ENCODE data around the gene NEUROD4.
A peak's percentile ranks its signal among the peaks of the same experiment; 100 is the strongest.

NEUROD4 gene

GRCh38 chr12:54996205-54996604, 23.6 kb upstream of the NEUROD4 start:
- FAIRE-seq (no peak), DNase-seq (ENCODE audit: insufficient read length, low spot score) (no peak)

GRCh38 chr12:54997929-54998522, 21.7 kb upstream of the NEUROD4 start:
- DNase-seq (ENCODE audit: insufficient read length, low spot score) (no peak), FAIRE-seq (no peak)

GRCh38 chr12:54998958-54999510, 20.7 kb upstream of the NEUROD4 start:
- FAIRE-seq, result peak; percentile 79
- DNase-seq (ENCODE audit: insufficient read length, low spot score), result no peak

- DNase-seq (ENCODE audit: insufficient read length, low spot score) (no peak), FAIRE-seq (no peak)
These were observed 18.4 kb upstream of the NEUROD4 start for GRCh38 chr12:55001198-55001868.

GRCh38 chr12:55002355-55002754, 17.4 kb upstream of the NEUROD4 start:
- FAIRE-seq (no peak), DNase-seq (ENCODE audit: insufficient read length, low spot score) (no peak)

- FAIRE-seq, result no peak
- DNase-seq (ENCODE audit: insufficient read length, low spot score), result no peak
These were observed 10.7 kb upstream of the NEUROD4 start for GRCh38 chr12:55008944-55009585.

- no peak for FAIRE-seq
- no peak for DNase-seq (ENCODE audit: insufficient read length, low spot score)
These were observed 2.3 kb upstream of the NEUROD4 start for GRCh38 chr12:55017416-55017925.

- DNase-seq (ENCODE audit: insufficient read length, low spot score) (no peak), FAIRE-seq (no peak)
These were observed 4.8 kb downstream of the NEUROD4 start for GRCh38 chr12:55024575-55024974.

- FAIRE-seq, result no peak
- DNase-seq (ENCODE audit: insufficient read length, low spot score), result no peak
These were observed 5.7 kb downstream of the NEUROD4 start for GRCh38 chr12:55025508-55025907.

GRCh38 chr12:55034218-55034617, 14.4 kb downstream of the NEUROD4 start:
- FAIRE-seq (no peak), DNase-seq (ENCODE audit: insufficient read length, low spot score) (no peak)

- no peak for DNase-seq (ENCODE audit: insufficient read length, low spot score)
- no peak for FAIRE-seq
These were observed 16.7 kb downstream of the NEUROD4 start for GRCh38 chr12:55036326-55037115.

- FAIRE-seq (no peak), DNase-seq (ENCODE audit: insufficient read length, low spot score) (no peak)
These were observed 17.7 kb downstream of the NEUROD4 start for GRCh38 chr12:55037351-55037987.

GRCh38 chr12:55039395-55040354, 19.9 kb downstream of the NEUROD4 start:
- FAIRE-seq, result no peak

GRCh38 chr12:55041345-55042055, 21.7 kb downstream of the NEUROD4 start:
- no peak for FAIRE-seq
- DNase-seq (ENCODE audit: insufficient read length, low spot score), result no peak

More at GRCh38 chr12:55039395-55040354, 19.9 kb downstream of the NEUROD4 start:
- DNase-seq (ENCODE audit: insufficient read length, low spot score), result no peak

GRCh38 chr12:55043542-55043941, 23.8 kb downstream of the NEUROD4 start:
- no peak for DNase-seq (ENCODE audit: insufficient read length, low spot score)
- no peak for FAIRE-seq

GRCh38 chr12:55044135-55044534, 24.4 kb downstream of the NEUROD4 start:
- FAIRE-seq (no peak), DNase-seq (ENCODE audit: insufficient read length, low spot score) (no peak)

GRCh38 chr12:55049676-55050075, 29.9 kb downstream of the NEUROD4 start:
- FAIRE-seq (no peak), DNase-seq (ENCODE audit: insufficient read length, low spot score) (no peak)

- FAIRE-seq (no peak), DNase-seq (ENCODE audit: insufficient read length, low spot score) (no peak)
These were observed 31.6 kb downstream of the NEUROD4 start for GRCh38 chr12:55051197-55051947.

Measured in GM19239 (cell line).